DMS114 treated with DMSO at 0.1 percent for 48 hours (cell line): ENCODE results near the gene PLAAT3.
"Not testable (repeated sequence)": the region's sequence is repeated elsewhere in the genome, so short reads cannot be mapped to it uniquely, and the experiment has no call there.

Experiments
- DNase-seq: peaks from one replicate; lab custom pipeline; 2025; ENCODE audit not compliant: unreplicated experiment; lab: John Stamatoyannopoulos, UW

PLAAT3 gene

GRCh38 chr11:63614136-63614671, at the start of gene PLAAT3:
PLAAT3 (minus strand) TSS chr11:63614433; CDS start chr11:63614014, 419 bp downstream.
- no peak for DNase-seq

DNA sequence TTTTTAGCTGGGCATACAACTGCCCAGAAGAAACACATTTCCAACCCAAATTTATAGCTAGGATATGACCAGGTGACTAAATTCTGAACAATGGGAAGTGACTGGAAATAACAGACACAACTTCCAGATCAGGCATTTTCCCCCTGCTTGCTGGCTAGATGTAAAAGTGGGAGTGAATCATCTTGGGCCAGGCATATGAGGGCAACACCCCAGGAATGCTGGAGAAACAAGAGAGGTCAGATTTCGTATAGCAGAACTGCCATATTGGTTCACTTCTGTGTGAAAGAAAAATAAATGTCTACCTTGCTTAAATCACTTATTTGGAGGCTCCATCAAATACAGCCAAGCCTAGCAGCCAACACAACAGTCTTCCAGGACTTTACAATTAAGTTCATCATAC, 49.6 kb upstream of the PLAAT3 start:
- DNase-seq: no peak

DNA sequence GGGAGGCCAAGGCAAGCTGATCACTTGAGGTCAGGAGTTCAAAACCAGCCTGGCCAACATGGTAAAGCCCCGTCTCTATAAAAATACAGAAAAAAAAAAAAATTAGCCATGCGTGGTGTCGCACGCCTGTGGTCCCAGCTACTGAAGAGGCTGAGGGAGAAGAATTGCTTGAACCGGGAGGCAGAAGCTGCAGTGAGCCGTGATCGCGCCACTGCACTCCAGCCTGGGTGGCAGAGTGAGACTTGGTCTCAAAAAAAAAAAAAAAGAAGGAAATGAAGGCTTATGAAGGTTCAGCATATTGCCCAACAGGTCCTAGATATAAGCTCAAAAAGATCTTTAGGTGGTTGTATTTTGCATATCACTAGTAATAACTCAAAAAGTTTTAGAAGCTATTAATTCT, 46.7 kb upstream of the PLAAT3 start:
- no peak for DNase-seq

GRCh38 chr11:63652671-63653070, 38.4 kb upstream of the PLAAT3 start:
- no peak for DNase-seq

DNA sequence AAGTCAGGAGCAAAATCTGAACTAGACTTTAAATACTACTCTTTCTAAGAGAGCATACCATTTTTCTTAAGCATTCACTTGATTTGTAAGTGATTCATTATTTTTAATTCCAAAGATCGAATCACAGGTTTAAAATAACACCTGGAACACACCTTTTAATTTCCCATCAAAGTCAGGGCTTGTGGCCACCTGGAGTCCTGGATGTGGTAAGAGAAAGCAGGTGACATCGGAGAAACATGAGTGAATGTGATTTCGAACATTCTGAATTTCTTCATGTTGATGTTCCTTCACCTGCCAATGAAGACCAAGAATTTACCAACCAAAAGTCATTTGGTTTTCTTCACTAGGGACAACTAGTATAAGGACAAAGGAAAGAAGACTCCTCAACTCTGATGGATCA, 29.0 kb upstream of the PLAAT3 start:
- DNase-seq: no peak

GRCh38 chr11:63641727-63642126, 27.5 kb upstream of the PLAAT3 start:
- DNase-seq: no peak

GRCh38 chr11:63639199-63639832, 25.1 kb upstream of the PLAAT3 start:
- peak; percentile 31 for DNase-seq

DNA sequence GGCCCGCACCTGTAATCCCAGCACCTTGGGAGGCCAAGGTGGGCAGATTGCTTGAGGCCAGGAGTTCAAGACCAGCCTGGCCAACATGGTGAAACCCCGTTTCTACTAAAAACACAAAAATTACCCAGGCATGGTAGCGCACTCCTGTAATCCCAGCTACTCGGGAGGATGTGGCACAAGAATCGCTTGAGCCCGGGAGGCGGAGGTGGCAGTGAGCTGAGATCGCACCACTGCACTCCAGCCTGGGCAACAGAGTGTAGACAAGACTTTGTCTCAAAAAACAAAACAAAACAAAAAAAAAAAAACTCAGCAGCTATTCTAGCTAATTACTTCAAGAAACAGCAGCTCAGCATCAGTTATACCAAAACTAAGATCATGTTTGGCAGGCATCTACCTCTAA, 24.2 kb upstream of the PLAAT3 start:
- not testable (repeated sequence) for DNase-seq

- peak; percentile 41 for DNase-seq
These were observed 21.7 kb upstream of the PLAAT3 start for GRCh38 chr11:63635762-63636465.

GRCh38 chr11:63629426-63629825, 15.2 kb upstream of the PLAAT3 start:
- DNase-seq: no peak

DNA sequence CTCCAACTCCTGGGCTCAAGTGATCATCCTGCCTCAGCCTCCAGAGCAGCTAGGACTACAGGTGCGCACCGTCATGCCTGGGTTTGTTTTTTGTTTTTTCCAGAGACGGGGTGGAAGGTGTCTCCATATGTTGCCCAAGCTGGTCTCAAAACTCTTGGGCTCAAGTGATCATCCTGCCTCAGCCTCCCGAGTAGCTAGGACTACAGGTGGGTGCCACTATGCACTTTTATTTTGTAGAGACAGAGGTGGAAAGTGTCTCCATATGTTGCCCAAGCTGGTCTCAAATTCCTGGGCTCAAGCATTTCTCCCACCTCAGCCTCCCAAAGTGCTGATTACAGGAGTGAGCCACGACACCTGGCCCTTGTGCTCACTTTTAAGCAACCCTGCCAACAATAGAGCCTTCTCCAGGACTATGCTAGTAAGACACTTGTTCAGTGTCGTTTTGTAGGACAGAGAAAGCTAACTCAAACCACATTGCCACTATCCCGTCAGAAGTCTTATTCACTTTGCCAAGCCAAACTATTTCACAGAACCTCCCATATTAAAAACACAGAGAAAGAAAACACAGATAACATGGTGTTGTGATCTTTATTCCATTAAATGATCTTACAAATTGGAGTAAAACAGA, 9.4 kb upstream of the PLAAT3 start:
- DNase-seq: no peak

DNA sequence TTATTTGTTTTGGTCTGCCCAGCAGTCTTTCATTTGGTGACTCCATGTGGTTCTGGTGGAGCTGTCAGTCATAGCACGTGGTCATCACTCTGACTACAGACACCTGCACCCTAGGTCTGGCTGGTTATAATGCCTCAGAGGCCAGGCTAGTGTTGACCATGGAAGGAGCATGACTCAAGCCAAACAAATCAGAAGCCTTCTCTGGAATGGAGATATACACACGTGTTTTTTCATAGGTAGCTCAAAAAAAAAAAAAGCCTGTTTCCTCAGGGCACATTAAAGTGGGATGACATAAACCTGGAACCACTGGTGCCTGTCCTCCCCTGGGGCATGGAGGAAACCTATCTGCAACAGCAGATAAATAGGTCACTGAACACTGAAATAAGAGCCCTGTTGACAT, 8.1 kb upstream of the PLAAT3 start:
- DNase-seq: no peak

DNA sequence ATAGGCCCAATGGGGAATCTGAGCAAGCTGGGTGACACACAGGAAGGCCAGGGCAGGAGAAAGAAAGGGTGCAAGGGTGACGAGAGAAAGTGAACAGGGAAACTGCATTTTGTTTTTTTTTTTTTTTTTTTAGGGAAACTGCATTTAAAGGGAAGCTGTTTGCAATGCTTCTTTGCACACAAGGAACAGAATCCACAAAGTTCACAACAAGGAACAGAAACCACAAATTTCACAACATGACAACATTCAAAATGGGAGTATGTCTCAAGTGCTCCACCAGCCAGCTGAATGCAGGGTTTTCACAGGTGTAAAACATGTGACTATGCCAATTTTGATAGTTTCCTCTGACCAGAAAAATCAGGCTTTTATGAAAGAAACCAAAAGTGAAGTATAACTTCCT, 6.8 kb upstream of the PLAAT3 start:
- no peak for DNase-seq

- DNase-seq: no peak
These were observed 5.7 kb upstream of the PLAAT3 start for GRCh38 chr11:63619967-63620366.

- DNase-seq: not testable (repeated sequence)
These were observed 3.5 kb upstream of the PLAAT3 start for GRCh38 chr11:63617686-63618085.

DNA sequence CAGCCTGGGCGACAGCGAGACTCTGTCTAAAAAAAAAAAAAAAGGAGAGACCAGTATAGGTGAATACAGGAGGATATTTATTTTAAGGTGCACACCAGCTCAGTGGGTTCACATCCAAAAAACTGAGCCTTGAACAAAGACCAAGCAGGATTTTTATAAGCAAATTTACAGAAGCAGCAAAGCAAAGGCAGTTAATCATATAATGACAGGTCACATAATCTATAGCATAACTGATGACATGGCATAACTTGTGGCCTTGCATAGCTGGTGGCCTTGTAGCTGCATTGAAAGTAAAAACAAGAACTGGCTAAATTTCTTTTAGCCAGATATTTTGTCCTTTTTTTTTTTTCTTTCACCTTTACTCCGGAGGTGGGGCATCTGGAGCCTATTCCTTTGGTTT, 2.7 kb upstream of the PLAAT3 start:
- no peak for DNase-seq

GRCh38 chr11:63613517-63614135, 607 bp downstream of the PLAAT3 start:
- no peak for DNase-seq

DNA sequence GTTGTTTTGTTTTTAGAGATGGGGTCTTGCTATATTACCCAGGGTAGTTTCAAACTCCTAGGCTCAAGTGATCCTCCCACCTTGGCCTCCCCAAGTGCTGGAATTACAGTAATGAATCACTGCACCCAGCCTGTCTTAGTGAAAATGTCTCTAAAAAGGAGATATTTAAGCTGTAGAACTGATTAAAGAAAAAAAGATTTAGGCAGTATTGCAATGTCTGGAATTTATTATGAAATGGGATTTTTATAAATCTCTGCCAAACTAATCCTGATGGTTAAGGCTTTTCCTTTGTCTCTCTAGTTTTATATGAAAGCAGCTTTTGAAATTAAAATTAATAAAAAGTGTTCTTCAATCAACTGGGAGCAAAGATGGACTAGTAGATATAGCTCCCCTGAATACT, 2.1 kb downstream of the PLAAT3 start:
- no peak for DNase-seq

DNA sequence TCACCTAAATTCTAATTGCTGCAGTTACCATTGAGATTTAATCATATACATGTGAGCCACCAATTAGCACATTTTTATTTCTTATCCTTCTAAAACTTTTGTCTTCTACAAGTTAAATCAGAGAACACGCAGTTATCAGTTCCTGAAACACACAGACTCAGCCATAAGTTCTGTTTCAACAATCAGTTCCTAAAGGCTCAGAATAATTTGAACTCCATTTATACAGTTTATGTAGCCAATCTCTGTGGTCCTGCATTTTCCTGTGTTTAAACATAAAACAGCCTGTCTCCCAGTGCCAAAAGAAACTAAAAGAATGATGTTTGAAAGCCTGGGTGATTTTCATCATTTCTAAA, 2.9 kb downstream of the PLAAT3 start:
- no peak for DNase-seq

DNA sequence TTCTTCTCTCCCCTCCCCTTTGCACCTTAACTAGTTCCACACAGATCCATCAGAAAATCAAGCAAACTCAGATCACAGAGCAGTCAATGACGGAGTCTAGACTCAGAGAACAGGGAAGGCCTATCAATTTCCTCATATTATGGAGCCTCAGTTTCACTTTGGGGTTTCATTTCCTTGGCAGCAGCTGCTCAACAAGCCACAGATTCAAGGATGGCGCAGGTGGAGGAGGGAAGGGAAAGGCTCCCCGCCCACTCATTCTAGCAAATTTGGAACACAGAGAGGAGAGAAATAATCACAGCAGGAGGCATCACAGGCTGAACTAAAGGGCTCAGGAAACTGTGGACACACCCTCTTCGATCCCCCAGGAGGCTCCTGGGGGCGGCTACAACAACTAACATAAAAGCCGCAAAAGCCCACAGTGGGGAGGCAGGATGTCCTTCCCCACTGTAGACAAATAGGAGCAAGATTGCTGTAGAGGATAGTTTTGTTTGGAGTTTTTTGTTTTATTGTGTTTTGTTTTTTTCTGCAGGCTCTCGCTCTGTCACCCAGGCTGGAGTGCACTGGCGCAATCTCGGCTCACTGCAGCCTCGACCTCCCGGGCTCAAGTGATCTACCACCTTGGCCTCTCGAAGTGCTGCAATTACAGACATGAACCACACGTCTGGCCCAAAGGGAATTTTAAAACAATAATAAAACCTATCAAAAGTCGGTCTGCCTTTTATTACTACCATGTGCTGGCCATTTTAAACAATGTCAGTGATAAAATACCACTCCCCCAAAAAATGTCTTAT, 3.4 kb downstream of the PLAAT3 start:
- no peak for DNase-seq

GRCh38 chr11:63609971-63610580, 4.2 kb downstream of the PLAAT3 start:
- DNase-seq: no peak
